ENCODE data around the gene CRY2. TPM values are rescaled to one million over a fixed set of nuclear protein-coding genes. Genes with fewer than 3 reads are reported as not detected.

Gene CRY2
- total and polyA plus RNA-seq, 2 of the 13 experiments (the other 11 are each of a cell fraction or from before 2014, with no cell fraction given) = 10.1 to 12.2 TPM

DNA sequence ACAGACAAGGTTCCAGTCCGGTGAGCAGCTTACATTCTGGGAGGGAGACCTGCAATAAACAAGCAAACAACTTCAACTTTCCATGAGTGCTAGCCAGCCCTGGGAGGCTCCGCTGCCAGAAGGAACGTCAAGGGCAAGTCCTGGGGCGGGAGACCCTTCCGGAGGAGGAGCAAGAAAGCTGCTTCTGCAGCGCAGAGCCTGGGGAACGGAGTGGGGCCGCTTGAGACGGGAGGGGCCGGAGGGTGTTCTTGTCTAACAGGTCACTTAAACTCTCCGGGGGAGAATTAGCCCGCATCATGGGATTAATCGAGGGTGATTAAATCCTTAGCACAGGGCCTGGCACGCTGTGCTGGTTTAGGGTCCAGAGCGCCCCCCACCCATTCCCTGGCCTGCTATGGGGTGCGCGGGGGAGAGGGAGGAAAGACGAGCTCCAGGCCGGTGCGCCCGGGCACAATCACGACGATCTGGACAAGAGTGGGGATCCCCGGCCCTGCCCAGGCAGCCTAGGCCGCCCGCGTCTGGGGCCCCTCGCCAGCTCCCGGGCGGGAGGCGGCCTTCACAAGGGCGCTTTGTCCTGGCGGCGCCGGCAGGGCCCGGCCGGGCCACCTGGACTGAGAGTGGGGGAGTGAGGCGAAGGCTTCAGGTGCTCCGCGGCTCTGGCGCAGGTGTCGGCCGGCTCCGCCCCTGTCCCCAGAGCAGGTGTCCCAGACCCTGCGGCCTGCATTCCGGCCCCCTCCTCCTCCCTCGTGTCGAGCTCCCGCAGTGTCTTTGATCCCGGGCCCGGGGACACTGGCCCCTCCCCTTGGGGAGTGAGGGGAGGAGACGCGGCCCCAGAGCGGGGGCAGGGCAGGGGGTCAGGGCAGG, 74.5 kb downstream of the CRY2 start (continued):
- TF ChIP-seq, protein P1, sequence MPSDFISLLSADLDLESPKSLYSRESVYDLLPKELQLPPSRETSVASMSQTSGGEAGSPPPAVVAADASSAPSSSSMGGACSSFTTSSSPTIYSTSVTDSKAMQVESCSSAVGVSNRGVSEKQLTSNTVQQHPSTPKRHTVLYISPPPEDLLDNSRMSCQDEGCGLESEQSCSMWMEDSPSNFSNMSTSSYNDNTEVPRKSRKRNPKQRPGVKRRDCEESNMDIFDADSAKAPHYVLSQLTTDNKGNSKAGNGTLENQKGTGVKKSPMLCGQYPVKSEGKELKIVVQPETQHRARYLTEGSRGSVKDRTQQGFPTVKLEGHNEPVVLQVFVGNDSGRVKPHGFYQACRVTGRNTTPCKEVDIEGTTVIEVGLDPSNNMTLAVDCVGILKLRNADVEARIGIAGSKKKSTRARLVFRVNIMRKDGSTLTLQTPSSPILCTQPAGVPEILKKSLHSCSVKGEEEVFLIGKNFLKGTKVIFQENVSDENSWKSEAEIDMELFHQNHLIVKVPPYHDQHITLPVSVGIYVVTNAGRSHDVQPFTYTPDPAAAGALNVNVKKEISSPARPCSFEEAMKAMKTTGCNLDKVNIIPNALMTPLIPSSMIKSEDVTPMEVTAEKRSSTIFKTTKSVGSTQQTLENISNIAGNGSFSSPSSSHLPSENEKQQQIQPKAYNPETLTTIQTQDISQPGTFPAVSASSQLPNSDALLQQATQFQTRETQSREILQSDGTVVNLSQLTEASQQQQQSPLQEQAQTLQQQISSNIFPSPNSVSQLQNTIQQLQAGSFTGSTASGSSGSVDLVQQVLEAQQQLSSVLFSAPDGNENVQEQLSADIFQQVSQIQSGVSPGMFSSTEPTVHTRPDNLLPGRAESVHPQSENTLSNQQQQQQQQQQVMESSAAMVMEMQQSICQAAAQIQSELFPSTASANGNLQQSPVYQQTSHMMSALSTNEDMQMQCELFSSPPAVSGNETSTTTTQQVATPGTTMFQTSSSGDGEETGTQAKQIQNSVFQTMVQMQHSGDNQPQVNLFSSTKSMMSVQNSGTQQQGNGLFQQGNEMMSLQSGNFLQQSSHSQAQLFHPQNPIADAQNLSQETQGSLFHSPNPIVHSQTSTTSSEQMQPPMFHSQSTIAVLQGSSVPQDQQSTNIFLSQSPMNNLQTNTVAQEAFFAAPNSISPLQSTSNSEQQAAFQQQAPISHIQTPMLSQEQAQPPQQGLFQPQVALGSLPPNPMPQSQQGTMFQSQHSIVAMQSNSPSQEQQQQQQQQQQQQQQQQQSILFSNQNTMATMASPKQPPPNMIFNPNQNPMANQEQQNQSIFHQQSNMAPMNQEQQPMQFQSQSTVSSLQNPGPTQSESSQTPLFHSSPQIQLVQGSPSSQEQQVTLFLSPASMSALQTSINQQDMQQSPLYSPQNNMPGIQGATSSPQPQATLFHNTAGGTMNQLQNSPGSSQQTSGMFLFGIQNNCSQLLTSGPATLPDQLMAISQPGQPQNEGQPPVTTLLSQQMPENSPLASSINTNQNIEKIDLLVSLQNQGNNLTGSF (CRISPR knock-in tag; IDR thresholded peaks at IDR 0.05) = no peak
- no peak for TF ChIP-seq ZBTB8A (CRISPR knock-in tag; IDR thresholded peaks at IDR 0.05; ENCODE audit: borderline replicate concordance, low read depth)
- no peak for TF ChIP-seq ZNF441 (CRISPR knock-in tag; IDR thresholded peaks at IDR 0.05; ENCODE audit: borderline replicate concordance)
- peak; percentile 47 for TF ChIP-seq SALL1 (CRISPR knock-in tag; IDR thresholded peaks at IDR 0.05)
- TF ChIP-seq, protein P2, sequence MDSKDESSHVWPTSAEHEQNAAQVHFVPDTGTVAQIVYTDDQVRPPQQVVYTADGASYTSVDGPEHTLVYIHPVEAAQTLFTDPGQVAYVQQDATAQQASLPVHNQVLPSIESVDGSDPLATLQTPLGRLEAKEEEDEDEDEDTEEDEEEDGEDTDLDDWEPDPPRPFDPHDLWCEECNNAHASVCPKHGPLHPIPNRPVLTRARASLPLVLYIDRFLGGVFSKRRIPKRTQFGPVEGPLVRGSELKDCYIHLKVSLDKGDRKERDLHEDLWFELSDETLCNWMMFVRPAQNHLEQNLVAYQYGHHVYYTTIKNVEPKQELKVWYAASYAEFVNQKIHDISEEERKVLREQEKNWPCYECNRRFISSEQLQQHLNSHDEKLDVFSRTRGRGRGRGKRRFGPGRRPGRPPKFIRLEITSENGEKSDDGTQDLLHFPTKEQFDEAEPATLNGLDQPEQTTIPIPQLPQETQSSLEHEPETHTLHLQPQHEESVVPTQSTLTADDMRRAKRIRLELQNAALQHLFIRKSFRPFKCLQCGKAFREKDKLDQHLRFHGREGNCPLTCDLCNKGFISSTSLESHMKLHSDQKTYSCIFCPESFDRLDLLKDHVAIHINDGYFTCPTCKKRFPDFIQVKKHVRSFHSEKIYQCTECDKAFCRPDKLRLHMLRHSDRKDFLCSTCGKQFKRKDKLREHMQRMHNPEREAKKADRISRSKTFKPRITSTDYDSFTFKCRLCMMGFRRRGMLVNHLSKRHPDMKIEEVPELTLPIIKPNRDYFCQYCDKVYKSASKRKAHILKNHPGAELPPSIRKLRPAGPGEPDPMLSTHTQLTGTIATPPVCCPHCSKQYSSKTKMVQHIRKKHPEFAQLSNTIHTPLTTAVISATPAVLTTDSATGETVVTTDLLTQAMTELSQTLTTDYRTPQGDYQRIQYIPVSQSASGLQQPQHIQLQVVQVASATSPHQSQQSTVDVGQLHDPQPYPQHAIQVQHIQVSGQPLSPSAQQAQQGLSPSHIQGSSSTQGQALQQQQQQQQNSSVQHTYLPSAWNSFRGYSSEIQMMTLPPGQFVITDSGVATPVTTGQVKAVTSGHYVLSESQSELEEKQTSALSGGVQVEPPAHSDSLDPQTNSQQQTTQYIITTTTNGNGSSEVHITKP (CRISPR knock-in tag; IDR thresholded peaks at IDR 0.05; ENCODE audit: low read depth) = 0 out of 2 replicates have a peak, but pooled peaks have one; percentile 37
- TF ChIP-seq RBFOX2 (IDR thresholded peaks at IDR 0.05; ENCODE audit: low read depth, low read length) = peak; percentile 68
- TF ChIP-seq HDAC6 (IDR thresholded peaks at IDR 0.05; ENCODE audit: low read depth, low read length) = no peak
- peak; percentile 25; the same call in 1 of the 2 replicates for TF ChIP-seq ZNF501 (CRISPR knock-in tag; IDR thresholded peaks at IDR 0.05)
- 0 out of 2 replicates have a peak, but pooled peaks have one; percentile 16 for TF ChIP-seq FOXC1 (CRISPR knock-in tag; IDR thresholded peaks at IDR 0.05; ENCODE audit: borderline replicate concordance)
- TF ChIP-seq FOXK1 (CRISPR knock-in tag; IDR thresholded peaks at IDR 0.05; ENCODE audit: borderline replicate concordance, low read depth) = 0 out of 2 replicates have a peak, but pooled peaks have one; percentile 28

Measured in HepG2 (cell line).